GM18870 (cell line): ENCODE measurements around the gene CSTA.

Experiments
- ATAC-seq: cut with Tn5 transposase; IDR thresholded peaks from one replicate; pipeline ENCODE4 v1.9.1; 2021; ENCODE audit warnings: moderate library complexity; ENCODE audit not compliant: unreplicated experiment

CSTA gene

GRCh38 chr3:122374034-122374433, 49.0 kb downstream of the CSTA start:
- ATAC-seq = no peak

GRCh38 chr3:122377975-122378374, 52.9 kb downstream of the CSTA start:
- no peak for ATAC-seq

- ATAC-seq = no peak
Observed at GRCh38 chr3:122382888-122383666, 58.0 kb downstream of the CSTA start, which contains the start of gene MIX23. Gene MIX23, minus strand, starts transcription at chr3:122383231. Its CDS starts 7 bp downstream, at chr3:122383224.

GRCh38 chr3:122383771-122384697, 59.0 kb downstream of the CSTA start, which contains the start of gene FAM162A:
Gene FAM162A, plus strand, starts transcription at chr3:122384182. Its CDS starts 84 bp downstream, at chr3:122384266.
- peak; percentile 72 for ATAC-seq

GRCh38 chr3:122387709-122388108, 62.7 kb downstream of the CSTA start:
- ATAC-seq = no peak

GRCh38 chr3:122389197-122389596, 64.1 kb downstream of the CSTA start:
- no peak for ATAC-seq

- ATAC-seq = no peak
Observed at GRCh38 chr3:122389892-122390291, 64.8 kb downstream of the CSTA start.

- ATAC-seq = no peak
Observed at GRCh38 chr3:122390665-122391064, 65.6 kb downstream of the CSTA start.
